Calu3 (cell line): Measurements from ENCODE around the gene FAM78B. TPM values are rescaled to one million over a fixed set of nuclear protein-coding genes. Genes with fewer than 3 reads are reported as not detected.

Experiments used
- BruUV-seq: library from RNA; stranded (reverse); fragments of 400-500 nt; replicated peaks from 2 replicates; lab custom pipeline; 2021; lab: Mats Ljungman, UMichigan
- CTCF ChIA-PET: fragments of 300-600 bp; sonication (Branson Sonifier 250); formaldehyde crosslinking; loops from one replicate; lab custom pipeline; 2022; ENCODE audit warnings: antibody characterized with exemption; lab: Charles Lee
- DNase-seq: peaks from one replicate; pipeline ENCODE4 v3.0.0; 2022
- H3K27ac Mint-ChIP-seq: one replicate; pipeline ENCODE4 v1.8.0; 2022; ENCODE audit warnings: mixed read lengths; ENCODE audit not compliant: unreplicated experiment
- H3K27me3 Mint-ChIP-seq: one replicate; pipeline ENCODE4 v1.8.0; 2022; ENCODE audit warnings: mixed read lengths; ENCODE audit not compliant: unreplicated experiment
- H3K36me3 Mint-ChIP-seq: one replicate; pipeline ENCODE4 v1.8.0; 2022; ENCODE audit warnings: mild to moderate bottlenecking, moderate library complexity, mixed read lengths; ENCODE audit not compliant: insufficient read depth, unreplicated experiment
- H3K4me1 Mint-ChIP-seq: one replicate; pipeline ENCODE4 v1.8.0; 2022; ENCODE audit warnings: mild to moderate bottlenecking, low read depth, mixed read lengths; ENCODE audit not compliant: unreplicated experiment
- H3K4me3 Mint-ChIP-seq: one replicate; pipeline ENCODE4 v1.8.0; 2022; ENCODE audit warnings: mild to moderate bottlenecking, low read depth, moderate library complexity, mixed read lengths; ENCODE audit not compliant: unreplicated experiment
- H3K9me3 Mint-ChIP-seq: one replicate; pipeline ENCODE4 v1.8.0; 2022; ENCODE audit warnings: low read depth, mixed read lengths; ENCODE audit not compliant: unreplicated experiment
- CTCF ChIP-seq: fragments of 200-600 bp; IDR thresholded peaks from one replicate; pipeline ENCODE4 v1.8.0; 2022; ENCODE audit warnings: antibody characterized with exemption; ENCODE audit not compliant: unreplicated experiment
- intact Hi-C: fragments of 100-400 bp; cut with micrococcal nuclease; formaldehyde crosslinking; loops from one replicate; pipeline ENCODE4 v1.10.0; 2022; ENCODE audit not compliant: unreplicated experiment
- microRNA-seq: library from miRNA; unstranded; fragments of <30 nt; microRNA quantifications from one replicate; pipeline ENCODE4 v1.2.0, GENCODE V29; 2022
- total RNA-seq: library from RNA; stranded (reverse); gene quantifications from 2 replicates; pipeline ENCODE4 v1.2.3, GENCODE V29; 2022

The FAM78B gene
- total RNA-seq, 1 experiment from 2014 or later: 4.9 TPM

- peaks cover 73% of the 10 kb centered on the region for H3K27me3 Mint-ChIP-seq
- H3K27ac Mint-ChIP-seq: no peak overlapping the region
- H3K4me1 Mint-ChIP-seq: no peaks in the 10 kb centered on the region
- CTCF ChIA-PET: no interaction called here
- no peaks in the 10 kb centered on the region for H3K36me3 Mint-ChIP-seq
- H3K9me3 Mint-ChIP-seq: no peaks in the 10 kb centered on the region
- no peak overlapping the region for H3K4me3 Mint-ChIP-seq
- no peak for TF ChIP-seq CTCF
- no peak for DNase-seq
- BruUV-seq: no TSS peak
- intact Hi-C loops: no loop called here
These were observed 146.6 kb downstream of the FAM78B start for GRCh38 chr1:166020210-166020609.

Small RNA genes within 50 kb of the gene (microRNA-seq; reads per million reads assigned to microRNA genes)
- gene MIR921: not detected
